Astrocyte (in vitro differentiated cells and primary cell): ENCODE measurements around the gene POLG2. TPM values are rescaled to one million over a fixed set of nuclear protein-coding genes. Genes with fewer than 3 reads are reported as not detected.

Experiments used
- DNase-seq: peaks from one replicate; pipeline ENCODE4 v3.0.0-alpha.2; 2010; ENCODE audit warnings: low read depth
- FAIRE-seq: peaks from 2 replicates; lab custom pipeline; 2011; peaks lifted over from hg19 to GRCh38; lab: Jason Lieb, UNC
- H2AFZ ChIP-seq: 2 replicates; pipeline ENCODE4 v1.6.0; 2012; ENCODE audit warnings: low read depth, low read length, inconsistent platforms
- H3K27ac ChIP-seq: 2 replicates; pipeline ENCODE4 v1.5.1; 2011; ENCODE audit warnings: low read depth, low read length, inconsistent platforms
- H3K27me3 ChIP-seq: 2 replicates; pipeline ENCODE4 v1.6.0; 2011; ENCODE audit warnings: low read length, inconsistent platforms; ENCODE audit not compliant: insufficient read depth
- H3K36me3 ChIP-seq: 2 replicates; pipeline ENCODE4 v1.5.1; 2011; ENCODE audit warnings: low read length, inconsistent platforms; ENCODE audit not compliant: insufficient read depth
- H3K4me1 ChIP-seq: 2 replicates; pipeline ENCODE4 v1.5.1; 2011; ENCODE audit warnings: low read length, inconsistent platforms; ENCODE audit not compliant: insufficient read depth
- H3K4me2 ChIP-seq: 2 replicates; pipeline ENCODE4 v1.6.0; 2012; ENCODE audit warnings: low read length, inconsistent platforms
- H3K4me3 ChIP-seq: 2 replicates; pipeline ENCODE4 v1.5.1; 2011; ENCODE audit warnings: low read depth, mild to moderate bottlenecking, low read length, inconsistent platforms; ENCODE audit not compliant: insufficient read depth
- H3K79me2 ChIP-seq: 2 replicates; pipeline ENCODE4 v1.6.0; 2012; ENCODE audit warnings: mild to moderate bottlenecking, low read length, inconsistent platforms; ENCODE audit not compliant: insufficient read depth
- H3K9ac ChIP-seq: 2 replicates; pipeline ENCODE4 v1.6.0; 2012; ENCODE audit warnings: mild to moderate bottlenecking, low read length, inconsistent platforms
- H3K9me3 ChIP-seq: 2 replicates; pipeline ENCODE4 v1.5.1; 2012; ENCODE audit warnings: low read depth, mild to moderate bottlenecking, low read length, inconsistent platforms; ENCODE audit not compliant: insufficient read depth
- H4K20me1 ChIP-seq: 2 replicates; pipeline ENCODE4 v1.6.0; 2012; ENCODE audit warnings: low read length, inconsistent platforms; ENCODE audit not compliant: insufficient read depth
- H3K27ac Mint-ChIP-seq: one replicate; pipeline ENCODE4 v1.8.0; 2021; ENCODE audit warnings: mild to moderate bottlenecking, mixed read lengths; ENCODE audit not compliant: unreplicated experiment
- H3K27me3 Mint-ChIP-seq: one replicate; pipeline ENCODE4 v1.8.0; 2021; ENCODE audit warnings: low read depth, mixed read lengths; ENCODE audit not compliant: unreplicated experiment
- H3K36me3 Mint-ChIP-seq: one replicate; pipeline ENCODE4 v1.8.0; 2021; ENCODE audit warnings: low read depth, mixed read lengths; ENCODE audit not compliant: unreplicated experiment
- H3K4me1 Mint-ChIP-seq: one replicate; pipeline ENCODE4 v1.8.0; 2021; ENCODE audit warnings: low read depth, mixed read lengths; ENCODE audit not compliant: unreplicated experiment
- H3K4me3 Mint-ChIP-seq: one replicate; pipeline ENCODE4 v1.8.0; 2021; ENCODE audit warnings: mild to moderate bottlenecking, moderate library complexity, mixed read lengths; ENCODE audit not compliant: unreplicated experiment
- H3K9me3 Mint-ChIP-seq: one replicate; pipeline ENCODE4 v1.8.0; 2021; ENCODE audit warnings: mild to moderate bottlenecking, mixed read lengths; ENCODE audit not compliant: unreplicated experiment
- CTCF ChIP-seq: IDR thresholded peaks from 2 replicates; pipeline ENCODE4 v1.5.1; 2011; ENCODE audit warnings: low read depth, mild to moderate bottlenecking, inconsistent platforms, low read length, moderate library complexity; ENCODE audit not compliant: insufficient read depth
- EZH2 ChIP-seq: IDR thresholded peaks from 2 replicates; pipeline ENCODE4 v1.6.1; 2012; ENCODE audit warnings: mild to moderate bottlenecking, low read length, inconsistent platforms; ENCODE audit not compliant: insufficient read depth
- total RNA-seq: library from RNA; stranded (reverse); gene quantifications from 2 replicates; pipeline ENCODE4 v1.2.1, GENCODE V29; 2021

POLG2 gene
- total RNA-seq, 1 donor from 2014 or later = 16.2 TPM

GRCh38 chr17:64466019-64466735 is 30.7 kb downstream of the POLG2 start:
- H3K27me3 ChIP-seq = no peaks in the 10 kb centered on the region
- FAIRE-seq = no peak
- no peak overlapping the region for H3K27ac ChIP-seq
- peaks cover 6% of the 10 kb centered on the region for H3K9me3 Mint-ChIP-seq
- H3K36me3 ChIP-seq = no peaks in the 10 kb centered on the region
- no peak overlapping the region for H3K4me3 Mint-ChIP-seq
- peak overlapping the region; percentile 37 for H3K27ac Mint-ChIP-seq
- H3K4me1 ChIP-seq = no peaks in the 10 kb centered on the region
- no peak for TF ChIP-seq CTCF
- TF ChIP-seq EZH2 = no peak
- H3K4me2 ChIP-seq = no peak overlapping the region
- no peak overlapping the region for H3K4me3 ChIP-seq
- no peaks in the 10 kb centered on the region for H4K20me1 ChIP-seq
- no peaks in the 10 kb centered on the region for H3K79me2 ChIP-seq
- peaks cover 3% of the 10 kb centered on the region for H3K36me3 Mint-ChIP-seq
- H3K4me1 Mint-ChIP-seq = peaks cover 9% of the 10 kb centered on the region
- peaks cover 6% of the 10 kb centered on the region for H3K27me3 Mint-ChIP-seq
- no peak overlapping the region for H3K9ac ChIP-seq
- H2AFZ ChIP-seq = no peak overlapping the region
- no peaks in the 10 kb centered on the region for H3K9me3 ChIP-seq
- DNase-seq = no peak

GRCh38 chr17:64461788-64462187 is 35.1 kb downstream of the POLG2 start:
- peaks cover 6% of the 10 kb centered on the region for H3K9me3 Mint-ChIP-seq
- no peak overlapping the region for H3K4me3 Mint-ChIP-seq
- no peaks in the 10 kb centered on the region for H4K20me1 ChIP-seq
- H3K27ac ChIP-seq = no peak overlapping the region
- H3K4me2 ChIP-seq = no peak overlapping the region
- H2AFZ ChIP-seq = no peak overlapping the region
- no peaks in the 10 kb centered on the region for H3K36me3 Mint-ChIP-seq
- H3K27me3 Mint-ChIP-seq = peaks cover 7% of the 10 kb centered on the region
- FAIRE-seq = no peak
- no peaks in the 10 kb centered on the region for H3K27me3 ChIP-seq
- H3K36me3 ChIP-seq = no peaks in the 10 kb centered on the region
- no peaks in the 10 kb centered on the region for H3K9me3 ChIP-seq
- no peak overlapping the region for H3K27ac Mint-ChIP-seq
- TF ChIP-seq EZH2 = no peak
- no peak for TF ChIP-seq CTCF
- H3K79me2 ChIP-seq = no peaks in the 10 kb centered on the region
- no peak for DNase-seq
- H3K4me1 ChIP-seq = peaks cover 17% of the 10 kb centered on the region
- no peak overlapping the region for H3K4me3 ChIP-seq
- no peak overlapping the region for H3K9ac ChIP-seq
- peaks cover 25% of the 10 kb centered on the region for H3K4me1 Mint-ChIP-seq

- FAIRE-seq = no peak
- H3K9me3 Mint-ChIP-seq = peaks cover 6% of the 10 kb centered on the region
- H3K4me2 ChIP-seq = no peak overlapping the region
Observed at GRCh38 chr17:64460955-64461354, 35.9 kb downstream of the POLG2 start.

More at GRCh38 chr17:64460955-64461354, 35.9 kb downstream of the POLG2 start:
- no peaks in the 10 kb centered on the region for H3K27me3 ChIP-seq
- Mint-ChIP-seq H3K36me3 (no peaks in the 10 kb centered on the region), H3K27ac (no peak overlapping the region), H3K4me3 (no peak overlapping the region), H3K27me3 (peaks cover 7% of the 10 kb centered on the region), H3K4me1 (peaks cover 19% of the 10 kb centered on the region)
- H4K20me1 ChIP-seq = no peaks in the 10 kb centered on the region
- no peak overlapping the region for H3K27ac ChIP-seq
- no peaks in the 10 kb centered on the region for H3K9me3 ChIP-seq
- H3K4me3 ChIP-seq = no peak overlapping the region
- DNase-seq = no peak
- H3K79me2 ChIP-seq = no peaks in the 10 kb centered on the region
- H2AFZ ChIP-seq = no peak overlapping the region
- H3K9ac ChIP-seq = no peak overlapping the region
- H3K36me3 ChIP-seq = no peaks in the 10 kb centered on the region
- TF ChIP-seq EZH2 (no peak), CTCF (no peak)
- peaks cover 17% of the 10 kb centered on the region for H3K4me1 ChIP-seq
